Natural killer cell treated with Interleukin-12 subunit alpha and Interleukin-12 subunit beta and Interleukin-15 and Interleukin-18, amount 100 ng/mL, for 72 hours (primary cell): ENCODE measurements around the gene FGF11. TPM values are rescaled to one million over a fixed set of nuclear protein-coding genes. Genes with fewer than 3 reads are reported as not detected.
"Not testable (repeated sequence)": the region's sequence is repeated elsewhere in the genome, so short reads cannot be mapped to it uniquely, and the experiment has no call there.

Experiments used
- ATAC-seq, 2 donors: fragments of 150-1000 bp; cut with Tn5 transposase in 1 of 2; sonication (Bioruptor Pico), chemical (Tn5 transposase) in 1 of 2; 2 replicates each; pipeline ENCODE4 v1.10.0; 2021
- DNase-seq: peaks from one replicate; pipeline ENCODE4 v3.0.0; 2022; ENCODE audit warnings: low spot score
- H3K27ac Mint-ChIP-seq, 2 donors: 1 replicate in 1 of 2; 2 replicates in 1 of 2; pipeline ENCODE4 v1.8.0; 2022; ENCODE audit warnings: mixed read lengths in 2 of 2, mild to moderate bottlenecking in 1 of 2, moderate library complexity in 1 of 2
- H3K27me3 Mint-ChIP-seq, 2 donors: 1 replicate in 1 of 2; 2 replicates in 1 of 2; pipeline ENCODE4 v1.8.0; 2022; ENCODE audit warnings: mixed read lengths in 2 of 2
- H3K36me3 Mint-ChIP-seq: one replicate; pipeline ENCODE4 v1.8.0; 2022; ENCODE audit warnings: mixed read lengths
- H3K4me1 Mint-ChIP-seq, 2 donors: 1 replicate in 1 of 2; 2 replicates in 1 of 2; pipeline ENCODE4 v1.8.0; 2022; ENCODE audit warnings: low read depth in 2 of 2, mixed read lengths in 2 of 2, mild to moderate bottlenecking in 1 of 2
- H3K4me3 Mint-ChIP-seq: one replicate; pipeline ENCODE4 v1.8.0; 2022; ENCODE audit warnings: mixed read lengths
- H3K9me3 Mint-ChIP-seq: 2 replicates; pipeline ENCODE4 v1.8.0; 2022; ENCODE audit warnings: mixed read lengths
- total RNA-seq, 2 donors: library from RNA; stranded (reverse); gene quantifications; one replicate each; pipeline ENCODE4 v1.2.3, GENCODE V29; 2022

FGF11 gene
- total RNA-seq, 2 donors from 2014 or later = 1.9 to 4.5 TPM

DNA sequence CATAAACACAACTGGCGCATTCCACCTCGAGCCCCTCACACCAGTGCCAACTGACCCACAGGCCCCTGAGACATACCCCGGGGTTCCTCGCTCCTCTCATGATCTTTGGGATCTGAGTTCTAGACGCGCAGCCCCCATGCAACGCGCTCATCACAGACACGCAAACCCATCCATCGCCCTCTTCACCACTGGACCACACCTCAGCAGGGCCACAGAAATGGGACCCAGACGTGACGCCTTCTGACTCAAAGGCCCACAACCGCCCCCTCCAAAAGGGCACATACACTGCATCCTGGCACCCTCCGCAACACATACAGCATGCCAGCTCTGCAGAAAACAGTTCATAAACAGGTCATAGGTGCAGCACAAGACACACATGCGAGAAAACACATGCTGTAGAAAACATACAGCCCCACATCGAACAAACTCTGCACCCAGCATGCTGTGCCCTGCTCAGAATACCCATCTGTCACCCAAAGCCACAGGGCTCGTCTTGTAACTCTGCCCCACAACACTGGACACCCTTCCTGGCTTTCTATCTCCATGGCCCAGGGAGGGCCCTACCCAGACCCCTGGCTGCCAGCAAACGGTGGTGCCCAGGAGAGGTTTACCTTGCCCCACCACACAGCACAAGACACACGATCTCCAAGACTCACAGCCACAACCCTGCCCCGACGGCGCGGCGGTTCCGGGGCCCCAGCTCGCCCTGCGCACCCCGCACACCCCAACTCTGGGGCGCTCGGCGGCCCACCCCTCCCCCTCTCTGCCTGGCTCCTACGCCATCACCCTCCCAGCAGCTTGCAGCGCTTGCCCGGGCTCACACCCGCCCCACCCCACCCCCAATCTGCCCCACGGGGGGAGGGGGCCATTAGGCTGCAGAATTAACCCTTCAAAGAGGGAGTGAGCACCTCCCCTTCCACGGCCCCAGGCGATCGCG lies 39.2 kb downstream of the FGF11 start:
- DNase-seq (no peak), ATAC-seq (peak; percentile 2 to 34)
- H3K36me3 Mint-ChIP-seq = no peaks in the 10 kb centered on the region
- H3K27ac Mint-ChIP-seq = peak overlapping the region; percentile 83 to 93
- H3K27me3 Mint-ChIP-seq = no peaks in the 10 kb centered on the region
- peak overlapping the region; percentile 91 for H3K4me3 Mint-ChIP-seq
- H3K4me1 Mint-ChIP-seq = peaks cover 54 to 55% of the 10 kb centered on the region in 2 donors
- no peaks in the 10 kb centered on the region for H3K9me3 Mint-ChIP-seq

DNA sequence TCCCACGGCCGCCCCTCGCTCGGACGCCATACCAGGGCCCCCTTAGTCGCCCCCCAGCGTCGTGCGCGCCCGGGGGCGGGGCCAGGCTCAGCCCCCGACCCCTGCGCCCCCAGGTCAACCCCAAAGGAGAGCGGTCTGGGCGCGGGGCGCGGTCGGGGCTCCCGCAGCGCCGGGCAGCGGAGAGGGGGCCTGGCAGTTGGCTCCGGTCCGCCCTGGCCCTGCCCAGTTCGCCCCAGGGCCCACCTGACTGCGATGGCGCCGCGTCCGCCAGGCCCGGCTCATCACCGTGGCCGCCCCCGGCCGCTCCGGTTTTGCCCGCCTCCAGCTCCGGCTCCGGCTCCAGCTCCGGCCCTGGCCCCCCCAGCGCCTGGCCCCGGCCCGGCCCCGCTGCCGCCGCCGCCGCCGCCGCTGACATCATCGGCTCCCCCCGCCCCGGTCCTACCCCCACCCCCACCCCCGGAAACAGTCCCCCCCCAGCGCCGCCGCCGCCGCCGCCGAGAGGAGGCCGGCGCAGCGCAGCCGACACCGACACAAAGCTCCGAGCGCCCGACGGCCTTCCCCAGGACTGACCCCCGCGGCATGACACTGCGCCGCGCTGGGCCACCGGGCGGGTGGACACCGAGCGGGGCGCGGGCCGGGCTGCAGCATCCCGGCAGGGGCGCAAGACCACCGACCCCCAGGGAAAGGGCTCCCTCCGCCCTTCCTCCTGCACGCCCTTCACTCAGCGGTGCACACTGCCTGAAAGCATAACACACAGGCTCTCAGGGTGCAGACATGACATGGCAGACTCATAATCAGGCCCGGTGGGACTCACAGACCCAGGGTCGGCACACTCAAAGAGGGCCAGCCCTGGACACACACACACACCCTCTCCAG lies 40.1 kb downstream of the FGF11 start, which contains the start of gene ZBTB4:
Gene ZBTB4, minus strand, starts transcription at position 419 of the 876 bp plus-strand sequence. CDS start 12,830 bp downstream, outside the sequence.
- Mint-ChIP-seq H3K27ac (peak within 1 kb of the TSS; percentile 98), H3K4me3 (peak within 1 kb of the TSS; percentile 93), H3K36me3 (no peaks in the 10 kb centered on the region), H3K9me3 (no peaks in the 10 kb centered on the region), H3K27me3 (no peaks in the 10 kb centered on the region), H3K4me1 (peaks cover 56% of the 10 kb centered on the region in 2 donors)
- DNase-seq (peak; percentile 73), ATAC-seq (peak; percentile 1 to 17)

DNA sequence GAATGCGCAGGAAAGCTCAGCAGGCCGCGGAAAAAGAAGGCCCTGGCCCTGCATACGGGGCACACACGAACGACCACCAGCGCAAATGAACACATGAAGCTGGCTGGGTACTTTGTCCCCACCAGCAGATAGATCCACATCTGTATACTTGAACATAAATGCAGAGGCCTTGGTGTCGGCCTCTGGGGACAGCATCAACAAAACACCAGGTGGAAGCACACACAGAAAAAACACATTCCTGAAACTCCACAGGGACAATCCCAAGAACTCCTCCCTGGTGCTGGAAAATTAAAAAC lies 40.7 kb downstream of the FGF11 start:
- peak overlapping the region; percentile 98 for H3K27ac Mint-ChIP-seq
- H3K4me1 Mint-ChIP-seq = peaks cover 61 to 62% of the 10 kb centered on the region in 2 donors
- peaks cover 5% of the 10 kb centered on the region for H3K36me3 Mint-ChIP-seq
- no peaks in the 10 kb centered on the region for H3K27me3 Mint-ChIP-seq
- H3K4me3 Mint-ChIP-seq = peak overlapping the region; percentile 93
- no peaks in the 10 kb centered on the region for H3K9me3 Mint-ChIP-seq
- DNase-seq (no peak), ATAC-seq (no peak)

DNA sequence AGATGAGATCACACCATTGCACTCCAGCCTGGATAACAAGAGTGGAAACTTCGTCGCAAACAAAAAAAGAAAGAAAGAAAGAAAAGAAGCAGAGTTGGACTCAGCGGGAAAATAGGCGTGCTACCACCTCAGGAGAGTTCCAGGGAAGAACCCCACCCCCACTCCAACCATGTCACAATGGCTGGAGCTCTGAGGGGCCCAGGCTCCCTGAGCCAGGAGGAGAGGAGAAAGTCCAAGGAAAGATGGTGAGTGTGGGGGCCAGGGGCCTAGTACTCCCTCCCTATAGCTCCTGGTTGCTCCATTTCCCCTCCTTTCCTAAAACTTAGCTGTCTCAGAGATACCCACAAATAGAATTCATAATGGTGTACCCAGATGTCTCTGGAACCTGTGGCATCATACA lies 42.0 kb downstream of the FGF11 start, which contains the start of gene SLC35G6:
Gene SLC35G6, plus strand, starts transcription at position 172 of the 400 bp plus-strand sequence. Its CDS starts 71 bp downstream, at position 243.
- Mint-ChIP-seq H3K4me1 (peaks cover 63% of the 10 kb centered on the region in 2 donors), H3K4me3 (peak within 1 kb of the TSS; percentile 93), H3K36me3 (peaks cover 13% of the 10 kb centered on the region), H3K27ac (peak within 1 kb of the TSS; percentile 98)
- not testable (repeated sequence) for ATAC-seq, DNase-seq, H3K27me3 Mint-ChIP-seq, H3K9me3 Mint-ChIP-seq

DNA sequence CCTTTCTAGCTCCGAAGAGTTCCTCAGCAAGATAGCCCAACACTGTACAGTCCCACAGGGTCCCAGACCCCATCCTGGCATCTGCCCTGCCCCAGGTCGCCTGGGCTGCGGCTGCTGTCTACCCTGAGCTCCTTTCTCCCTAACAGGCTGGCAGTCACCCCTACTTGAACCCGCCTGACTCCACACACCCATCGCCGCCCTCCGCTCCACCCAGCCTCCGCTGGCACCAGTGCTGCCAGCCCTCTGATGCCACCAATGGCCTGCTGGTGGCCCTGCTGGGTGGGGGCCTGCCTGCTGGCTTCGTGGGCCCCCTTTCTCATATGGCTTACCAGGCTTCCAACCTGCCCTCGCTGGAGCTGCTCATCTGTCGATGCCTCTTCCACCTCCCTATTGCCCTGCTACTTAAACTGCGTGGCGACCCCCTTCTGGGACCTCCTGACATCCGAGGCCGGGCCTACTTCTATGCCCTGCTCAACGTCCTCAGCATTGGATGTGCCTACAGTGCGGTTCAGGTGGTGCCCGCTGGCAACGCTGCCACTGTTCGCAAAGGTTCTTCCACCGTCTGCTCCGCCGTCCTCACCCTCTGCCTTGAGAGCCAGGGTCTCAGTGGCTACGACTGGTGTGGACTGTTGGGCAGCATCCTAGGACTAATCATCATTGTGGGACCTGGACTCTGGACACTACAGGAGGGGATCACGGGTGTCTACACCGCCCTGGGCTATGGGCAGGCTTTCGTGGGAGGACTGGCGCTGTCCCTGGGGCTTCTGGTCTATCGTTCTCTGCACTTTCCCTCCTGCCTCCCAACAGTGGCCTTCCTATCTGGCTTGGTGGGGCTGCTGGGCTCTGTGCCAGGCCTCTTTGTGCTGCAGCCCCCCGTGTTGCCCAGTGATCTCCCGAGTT lies 42.8 kb downstream of the FGF11 start:
- peak overlapping the region; percentile 91 for H3K4me3 Mint-ChIP-seq
- not testable (repeated sequence) for ATAC-seq

DNA sequence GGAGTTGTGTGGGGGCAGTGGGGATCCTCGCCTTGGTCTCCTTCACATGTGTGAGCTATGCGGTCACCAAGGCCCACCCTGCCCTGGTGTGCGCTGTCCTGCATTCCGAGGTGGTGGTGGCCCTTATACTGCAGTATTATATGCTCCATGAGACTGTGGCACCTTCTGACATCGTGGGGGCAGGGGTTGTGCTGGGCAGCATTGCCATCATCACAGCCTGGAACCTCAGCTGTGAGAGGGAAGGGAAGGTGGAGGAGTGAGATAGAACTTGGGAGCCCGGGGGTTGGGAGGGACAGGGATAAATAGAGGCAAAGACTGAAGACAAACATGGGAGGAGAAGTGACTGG lies 43.4 kb downstream of the FGF11 start:
- Mint-ChIP-seq H3K4me1 (peaks cover 57 to 64% of the 10 kb centered on the region in 2 donors), H3K36me3 (peaks cover 22% of the 10 kb centered on the region), H3K4me3 (peak overlapping the region; percentile 91), H3K27ac (peak overlapping the region; percentile 98)
- not testable (repeated sequence) for DNase-seq, H3K9me3 Mint-ChIP-seq, ATAC-seq, H3K27me3 Mint-ChIP-seq

More for the DNA sequence above, 42.8 kb downstream of the FGF11 start:
- not testable (repeated sequence) for H3K27me3 Mint-ChIP-seq, DNase-seq, H3K9me3 Mint-ChIP-seq
- peaks cover 58 to 62% of the 10 kb centered on the region in 2 donors for H3K4me1 Mint-ChIP-seq
- H3K36me3 Mint-ChIP-seq = peaks cover 17% of the 10 kb centered on the region
- peak overlapping the region; percentile 98 for H3K27ac Mint-ChIP-seq

DNA sequence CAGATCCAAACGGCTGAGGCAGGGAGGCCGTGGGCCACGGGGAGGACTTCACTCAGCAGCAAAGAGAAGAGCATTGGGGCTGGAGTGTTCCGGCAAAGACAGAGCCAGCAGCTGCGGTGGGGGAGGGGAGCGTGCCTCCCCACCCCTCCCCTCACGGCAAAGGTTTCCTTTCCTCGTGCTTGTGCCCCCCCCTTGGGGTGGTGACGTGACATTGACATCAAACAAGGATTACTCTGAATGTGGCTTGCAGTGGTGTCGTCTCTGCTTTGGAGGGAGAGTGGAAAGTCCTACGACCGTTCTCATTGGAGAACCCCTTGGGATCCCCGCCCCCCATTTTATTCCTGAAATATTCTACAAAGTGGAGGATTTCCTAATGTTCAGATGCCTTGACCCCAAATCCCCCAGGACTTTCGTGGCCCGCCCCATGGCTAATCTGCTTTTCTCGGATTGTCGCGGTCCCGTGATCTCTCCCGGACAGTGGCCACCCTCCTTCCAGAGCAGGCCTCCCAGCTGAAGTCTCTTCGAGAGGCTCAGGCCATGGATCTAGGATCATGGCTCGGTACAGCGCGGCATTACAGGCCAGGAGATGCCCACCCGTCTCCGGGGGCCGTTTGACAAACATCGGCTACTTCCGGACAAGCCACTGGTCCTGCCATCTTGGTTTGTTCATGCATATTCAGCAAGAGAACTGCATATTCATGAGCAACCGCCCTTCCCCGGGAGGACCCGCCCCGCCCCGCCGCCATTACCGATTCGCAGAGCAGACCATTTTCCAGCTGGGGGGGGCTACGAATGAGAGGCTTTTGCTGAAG lies 44.1 kb downstream of the FGF11 start:
- H3K27ac Mint-ChIP-seq = peak overlapping the region; percentile 98
- peak; percentile 96 for DNase-seq
- ATAC-seq = peak; percentile 71 to 75
- peak overlapping the region; percentile 91 for H3K4me3 Mint-ChIP-seq
- peaks cover 25% of the 10 kb centered on the region for H3K36me3 Mint-ChIP-seq
- H3K4me1 Mint-ChIP-seq = peaks cover 52 to 60% of the 10 kb centered on the region in 2 donors
- no peaks in the 10 kb centered on the region for H3K9me3 Mint-ChIP-seq
- no peaks in the 10 kb centered on the region for H3K27me3 Mint-ChIP-seq

DNA sequence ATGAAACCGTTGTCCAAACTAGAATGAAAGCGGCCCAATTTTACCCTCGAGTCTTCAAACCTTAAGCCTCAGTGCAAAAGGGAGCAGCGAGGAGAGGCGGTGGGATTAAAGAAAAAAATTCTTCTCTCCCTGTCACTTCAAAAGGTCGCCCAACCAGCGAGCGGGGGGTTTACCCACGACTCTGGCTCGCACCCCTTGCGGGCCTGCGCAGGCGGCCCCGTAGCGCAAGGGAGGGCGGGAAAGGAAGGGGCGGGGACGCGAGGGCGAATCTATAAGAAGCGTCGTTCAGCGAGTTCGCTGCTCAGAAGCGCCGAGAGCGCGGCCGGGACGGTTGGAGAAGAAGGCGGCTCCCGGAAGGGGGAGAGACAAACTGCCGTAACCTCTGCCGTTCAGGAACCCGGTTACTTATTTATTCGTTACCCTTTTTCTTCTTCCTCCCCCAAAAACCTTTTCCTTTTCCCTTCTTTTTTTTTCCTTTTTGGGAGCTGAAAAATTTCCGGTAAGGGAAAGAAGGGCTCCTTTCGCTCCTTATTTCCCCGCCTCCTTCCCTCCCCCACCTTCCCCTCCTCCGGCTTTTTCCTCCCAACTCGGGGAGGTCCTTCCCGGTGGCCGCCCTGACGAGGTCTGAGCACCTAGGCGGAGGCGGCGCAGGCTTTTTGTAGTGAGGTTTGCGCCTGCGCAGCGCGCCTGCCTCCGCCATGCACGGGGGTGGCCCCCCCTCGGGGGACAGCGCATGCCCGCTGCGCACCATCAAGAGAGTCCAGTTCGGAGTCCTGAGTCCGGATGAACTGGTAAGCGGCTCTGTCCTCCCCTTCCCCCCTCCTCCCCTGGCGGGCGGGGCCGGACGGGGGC lies 45.0 kb downstream of the FGF11 start, which contains the start of gene POLR2A:
Gene POLR2A, plus strand, starts transcription at position 300 of the 852 bp plus-strand sequence.
- Mint-ChIP-seq H3K4me3 (peak within 1 kb of the TSS; percentile 91), H3K27me3 (no peaks in the 10 kb centered on the region), H3K4me1 (peaks cover 54 to 64% of the 10 kb centered on the region in 2 donors), H3K9me3 (no peaks in the 10 kb centered on the region), H3K36me3 (peaks cover 29% of the 10 kb centered on the region), H3K27ac (peak within 1 kb of the TSS; percentile 98)
- DNase-seq (peak; percentile 99), ATAC-seq (peak; percentile 84)

DNA sequence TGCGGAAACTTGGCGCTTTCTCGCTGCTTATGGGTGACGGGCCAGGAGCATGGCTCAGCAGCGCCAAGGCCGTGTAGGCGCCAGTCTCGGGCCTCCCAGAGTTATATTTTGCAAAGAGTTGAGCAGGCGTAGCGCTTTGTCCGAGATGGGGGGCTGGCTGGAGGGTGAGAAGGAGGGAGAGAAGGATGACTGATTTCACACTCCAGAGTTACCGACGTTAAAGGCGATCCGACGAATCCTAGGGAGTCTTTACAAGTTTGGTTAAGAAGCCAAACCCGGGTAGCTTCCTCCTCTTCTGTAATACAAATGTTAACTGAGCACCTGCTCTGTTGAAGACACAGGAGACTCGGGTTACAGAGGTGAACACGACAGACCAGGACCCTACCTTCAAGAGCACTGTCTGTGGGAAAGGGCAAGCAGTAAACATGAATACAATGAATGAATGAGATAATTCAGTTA lies 45.6 kb downstream of the FGF11 start:
- Mint-ChIP-seq H3K4me3 (peak overlapping the region; percentile 91), H3K36me3 (peaks cover 29% of the 10 kb centered on the region), H3K4me1 (peaks cover 55 to 63% of the 10 kb centered on the region in 2 donors), H3K27me3 (no peaks in the 10 kb centered on the region), H3K9me3 (no peaks in the 10 kb centered on the region), H3K27ac (peak overlapping the region; percentile 98)
- ATAC-seq (no peak), DNase-seq (no peak)

DNA sequence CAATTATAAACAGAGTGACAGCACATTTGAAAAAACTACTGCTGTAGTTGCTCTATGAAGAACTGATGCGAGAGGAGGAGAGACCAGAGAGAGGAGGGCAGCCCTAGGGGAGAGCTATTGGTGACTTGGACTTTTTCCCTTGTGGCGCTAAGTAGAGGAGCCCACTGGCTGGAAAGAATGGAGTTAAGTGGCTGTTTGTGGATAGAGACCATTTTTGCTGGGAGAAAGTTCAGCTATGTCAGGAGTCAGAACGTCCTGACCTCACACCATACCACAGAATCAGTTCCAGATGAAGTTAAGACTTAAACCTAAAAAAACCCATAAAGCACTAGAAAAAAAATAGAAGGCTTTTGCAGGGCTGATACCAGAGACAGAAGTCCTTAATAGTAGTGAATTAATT lies 46.9 kb downstream of the FGF11 start:
- H3K27ac Mint-ChIP-seq = peak overlapping the region; percentile 76 to 98
- H3K9me3 Mint-ChIP-seq = no peaks in the 10 kb centered on the region
- no peaks in the 10 kb centered on the region for H3K27me3 Mint-ChIP-seq
- DNase-seq (no peak), ATAC-seq (no peak)
- peaks cover 59 to 67% of the 10 kb centered on the region in 2 donors for H3K4me1 Mint-ChIP-seq
- peaks cover 34% of the 10 kb centered on the region for H3K36me3 Mint-ChIP-seq
- peak overlapping the region; percentile 91 for H3K4me3 Mint-ChIP-seq

DNA sequence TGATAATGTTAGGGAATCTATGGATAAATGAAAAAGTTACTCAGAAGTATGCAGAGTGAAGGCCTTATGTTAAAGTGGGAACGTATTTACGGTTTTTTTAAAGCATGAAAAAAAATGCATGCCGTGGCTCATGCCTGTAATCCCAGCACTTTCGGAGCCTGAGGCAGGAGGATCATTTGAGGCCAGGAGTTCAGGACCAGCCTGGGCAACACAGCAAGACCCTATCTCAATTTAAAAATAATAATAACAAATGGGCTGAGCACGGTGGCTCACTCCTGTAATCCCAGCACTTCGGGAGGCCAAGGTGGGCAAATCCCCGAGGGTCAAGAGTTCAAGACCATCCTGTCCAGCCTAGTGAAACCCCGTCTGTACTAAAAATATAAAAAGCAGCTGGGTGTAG lies 50.8 kb downstream of the FGF11 start:
- no peaks in the 10 kb centered on the region for H3K9me3 Mint-ChIP-seq
- peak overlapping the region in 1 of 2 donors; percentile 22 for H3K27ac Mint-ChIP-seq
- H3K27me3 Mint-ChIP-seq = no peaks in the 10 kb centered on the region
- ATAC-seq = no peak
- no peak for DNase-seq
- peaks cover 34% of the 10 kb centered on the region for H3K36me3 Mint-ChIP-seq
- H3K4me1 Mint-ChIP-seq = peaks cover 58 to 63% of the 10 kb centered on the region in 2 donors
- no peak overlapping the region for H3K4me3 Mint-ChIP-seq
